Astrocyte (in vitro differentiated cells and primary cell): ENCODE results near the gene CASKIN1.

Experiments
- EZH2 ChIP-seq: IDR thresholded peaks from 2 replicates; pipeline ENCODE4 v1.6.1; 2012; ENCODE audit warnings: mild to moderate bottlenecking, low read length, inconsistent platforms; ENCODE audit not compliant: insufficient read depth
- TF ChIP-seq, protein P1 (sequence below): IDR thresholded peaks from 2 replicates; pipeline ENCODE4 v1.5.1; 2011; ENCODE audit warnings: low read depth, mild to moderate bottlenecking, inconsistent platforms, low read length, moderate library complexity; ENCODE audit not compliant: insufficient read depth

DNA sequence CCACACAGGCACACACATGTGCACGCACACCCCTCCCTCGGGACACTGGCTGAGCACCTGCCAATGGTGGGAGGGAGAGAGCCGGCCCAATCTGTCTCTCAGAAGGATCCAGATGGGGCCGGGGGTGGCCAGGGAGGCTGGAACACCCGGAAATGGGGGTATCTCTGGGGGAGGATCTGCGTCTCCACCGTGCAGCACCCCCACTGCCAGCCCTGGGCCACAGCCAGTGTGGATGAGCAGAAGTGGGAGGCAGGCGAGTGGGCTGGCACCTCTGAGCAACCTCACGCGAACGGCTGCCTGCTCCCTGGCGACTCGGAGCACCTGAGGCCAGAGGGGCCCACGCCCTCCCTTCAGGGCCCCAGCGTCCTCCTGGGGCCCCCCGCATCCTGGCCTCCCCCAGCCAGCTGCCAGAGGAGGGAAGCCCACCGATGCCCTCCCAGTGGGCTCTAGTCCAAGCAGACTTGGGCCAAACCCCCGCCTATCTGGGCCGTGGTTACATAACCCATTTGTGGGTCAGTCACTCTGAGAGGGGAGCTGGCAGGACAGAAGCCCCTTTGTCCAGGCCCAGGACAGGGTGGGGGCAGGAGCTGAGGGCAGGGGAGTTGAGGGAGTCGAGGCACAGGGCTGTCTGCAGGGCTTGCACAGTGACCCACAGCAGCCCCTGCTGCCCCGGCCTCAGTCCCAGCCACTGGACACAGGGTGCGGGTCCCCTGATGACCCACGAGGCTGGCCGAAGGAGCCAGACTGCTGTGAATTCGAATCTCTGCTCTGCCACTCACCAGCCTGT is 5.6 kb downstream of the CASKIN1 start:
- TF ChIP-seq, protein P1, sequence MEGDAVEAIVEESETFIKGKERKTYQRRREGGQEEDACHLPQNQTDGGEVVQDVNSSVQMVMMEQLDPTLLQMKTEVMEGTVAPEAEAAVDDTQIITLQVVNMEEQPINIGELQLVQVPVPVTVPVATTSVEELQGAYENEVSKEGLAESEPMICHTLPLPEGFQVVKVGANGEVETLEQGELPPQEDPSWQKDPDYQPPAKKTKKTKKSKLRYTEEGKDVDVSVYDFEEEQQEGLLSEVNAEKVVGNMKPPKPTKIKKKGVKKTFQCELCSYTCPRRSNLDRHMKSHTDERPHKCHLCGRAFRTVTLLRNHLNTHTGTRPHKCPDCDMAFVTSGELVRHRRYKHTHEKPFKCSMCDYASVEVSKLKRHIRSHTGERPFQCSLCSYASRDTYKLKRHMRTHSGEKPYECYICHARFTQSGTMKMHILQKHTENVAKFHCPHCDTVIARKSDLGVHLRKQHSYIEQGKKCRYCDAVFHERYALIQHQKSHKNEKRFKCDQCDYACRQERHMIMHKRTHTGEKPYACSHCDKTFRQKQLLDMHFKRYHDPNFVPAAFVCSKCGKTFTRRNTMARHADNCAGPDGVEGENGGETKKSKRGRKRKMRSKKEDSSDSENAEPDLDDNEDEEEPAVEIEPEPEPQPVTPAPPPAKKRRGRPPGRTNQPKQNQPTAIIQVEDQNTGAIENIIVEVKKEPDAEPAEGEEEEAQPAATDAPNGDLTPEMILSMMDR, result no peak
- TF ChIP-seq EZH2, result no peak
